Neural cell (in vitro differentiated cells): Measurements from ENCODE around the gene BUD31. TPM values are rescaled to one million over a fixed set of nuclear protein-coding genes. Genes with fewer than 3 reads are reported as not detected.

Experiments used
- H2AFZ ChIP-seq: fragments of 200-600, 300-800 bp; sonication (generic), shearing (Covaris generic); 2 replicates; pipeline ENCODE4 v1.6.0; 2014; ENCODE audit warnings: low read depth, mild to moderate bottlenecking, antibody characterized with exemption, low read length, moderate library complexity
- H3F3A ChIP-seq: fragments of 200-600 bp; shearing (Covaris generic); 2 replicates; pipeline ENCODE4 v1.6.1; 2016; ENCODE audit warnings: mild to moderate bottlenecking, moderate library complexity, mixed read lengths, antibody characterized with exemption, low read length; ENCODE audit not compliant: insufficient read depth, poor library complexity, severe bottlenecking
- H3K27ac ChIP-seq: fragments of 200-600, 300-800 bp; sonication (generic), shearing (Covaris generic); 2 replicates; pipeline ENCODE4 v1.5.1; 2014; ENCODE audit warnings: mild to moderate bottlenecking, low read length, moderate library complexity
- H3K27me3 ChIP-seq: fragments of 300-800, 200-600 bp; sonication (generic), shearing (Covaris generic); 2 replicates; pipeline ENCODE4 v1.6.0; 2014; ENCODE audit warnings: mild to moderate bottlenecking, low read depth, low read length, moderate library complexity; ENCODE audit not compliant: insufficient read depth
- H3K36me3 ChIP-seq: fragments of 300-800, 200-600 bp; sonication (generic), shearing (Covaris generic); 2 replicates; pipeline ENCODE4 v1.5.1; 2014; ENCODE audit warnings: mild to moderate bottlenecking, antibody characterized with exemption, low read length, moderate library complexity; ENCODE audit not compliant: insufficient read depth
- H3K4me2 ChIP-seq: fragments of 300-800, 200-600 bp; sonication (generic), shearing (Covaris generic); 2 replicates; pipeline ENCODE4 v1.6.0; 2014; ENCODE audit warnings: mild to moderate bottlenecking, low read length
- H3K4me3 ChIP-seq: fragments of 300-800, 200-600 bp; sonication (generic), shearing (Covaris generic); 2 replicates; pipeline ENCODE4 v1.5.1; 2014; ENCODE audit warnings: mild to moderate bottlenecking, low read length, moderate library complexity
- H3K79me2 ChIP-seq: fragments of 200-600 bp; shearing (Covaris generic); replicated peaks from 2 replicates; pipeline ENCODE4 v1.6.0; 2014; ENCODE audit warnings: mild to moderate bottlenecking, low read length, moderate library complexity; ENCODE audit not compliant: insufficient read depth
- H3K9ac ChIP-seq: fragments of 300-800, 200-600 bp; sonication (generic), shearing (Covaris generic); 2 replicates; pipeline ENCODE4 v1.6.1; 2016; ENCODE audit warnings: mild to moderate bottlenecking, low read length, mixed read lengths
- H3K9me2 ChIP-seq: fragments of 200-600 bp; shearing (Covaris generic); 2 replicates; pipeline ENCODE4 v1.6.1; 2016; ENCODE audit warnings: mild to moderate bottlenecking, low read length, mixed read lengths; ENCODE audit not compliant: insufficient read depth
- H3K9me3 ChIP-seq: fragments of 200-600, 300-800 bp; sonication (generic), shearing (Covaris generic); 2 replicates; pipeline ENCODE4 v1.6.1; 2016; ENCODE audit warnings: mild to moderate bottlenecking, mixed run types, low read length, moderate library complexity, mixed read lengths
- H4K20me1 ChIP-seq: fragments of 200-600 bp; shearing (Covaris generic); 2 replicates; pipeline ENCODE4 v1.6.1; 2016; ENCODE audit warnings: mild to moderate bottlenecking, mixed run types; ENCODE audit not compliant: insufficient read depth
- EP300 ChIP-seq: fragments of 450-650 bp; conservative IDR thresholded peaks from 2 replicates; pipeline ENCODE4 v1.6.1; 2014; ENCODE audit warnings: antibody characterized with exemption, mild to moderate bottlenecking, moderate library complexity; ENCODE audit not compliant: poor library complexity, severe bottlenecking
- EZH2 ChIP-seq: fragments of 200-600, 300-800 bp; shearing (Covaris generic), sonication (generic); IDR thresholded peaks from 2 replicates; pipeline ENCODE4 v1.6.1; 2014; ENCODE audit warnings: antibody characterized with exemption, low read length, borderline replicate concordance, mild to moderate bottlenecking; ENCODE audit not compliant: insufficient read depth, poor library complexity, severe bottlenecking
- MXI1 ChIP-seq: fragments of 450-650 bp; conservative IDR thresholded peaks from 2 replicates; pipeline ENCODE4 v1.6.1; 2014; ENCODE audit warnings: antibody characterized with exemption, mild to moderate bottlenecking; ENCODE audit not compliant: poor library complexity, severe bottlenecking
- POLR2AphosphoS5 ChIP-seq: IDR thresholded peaks from 2 replicates; pipeline ENCODE4 v1.6.1; 2012
- RAD21 ChIP-seq: fragments of 450-650 bp; conservative IDR thresholded peaks from 2 replicates; pipeline ENCODE4 v1.6.1; 2014; ENCODE audit warnings: antibody characterized with exemption, mild to moderate bottlenecking, moderate library complexity
- REST ChIP-seq: IDR thresholded peaks from 2 replicates; pipeline ENCODE4 v1.6.1; 2012; ENCODE audit warnings: borderline replicate concordance
- SMC3 ChIP-seq: fragments of 450-650 bp; conservative IDR thresholded peaks from 2 replicates; pipeline ENCODE4 v1.6.1; 2014; ENCODE audit warnings: antibody characterized with exemption, mild to moderate bottlenecking, moderate library complexity; ENCODE audit not compliant: poor library complexity
- TAF1 ChIP-seq: IDR thresholded peaks from 2 replicates; pipeline ENCODE4 v1.6.1; 2012; ENCODE audit warnings: low read depth
- polyA plus RNA-seq: library from polyadenylated mRNA; depleted of rRNA; stranded (reverse); fragments of >200 nt; gene quantifications from 2 replicates; pipeline ENCODE4 v1.2.3, GENCODE V29; 2014
- TF ChIP-seq, protein P1 (sequence below): fragments of 450-650 bp; IDR thresholded peaks from 2 replicates; pipeline ENCODE4 v1.5.1; 2014; ENCODE audit warnings: antibody characterized with exemption, mild to moderate bottlenecking, moderate library complexity; ENCODE audit not compliant: poor library complexity, severe bottlenecking

The BUD31 gene
- polyA plus RNA-seq, 1 donor from 2014 or later: 251 TPM

DNA sequence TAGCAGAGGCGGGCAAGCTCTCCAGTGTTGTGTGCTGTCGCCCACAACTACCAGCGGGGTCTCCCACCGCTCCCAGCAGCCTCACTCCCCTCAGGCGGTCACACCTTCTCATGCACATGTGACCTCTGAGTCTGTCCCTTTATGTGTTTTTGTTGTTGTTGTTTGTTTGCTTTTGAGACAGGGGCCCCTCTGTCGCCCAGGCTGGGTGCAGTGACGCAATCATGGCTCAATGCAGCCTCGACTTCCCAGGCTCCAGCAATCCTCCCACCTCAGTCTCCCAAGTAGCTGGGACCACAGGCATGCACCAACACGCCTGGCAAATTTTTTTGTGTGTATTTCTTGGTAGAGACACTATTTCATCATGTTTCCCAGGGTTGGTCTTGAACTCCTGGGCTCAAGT lies 31.4 kb downstream of the BUD31 start:
- Histone ChIP-seq H3K9me3 (no peaks in the 10 kb centered on the region), H3K36me3 (no peaks in the 10 kb centered on the region), H3K79me2 (peaks cover 33% of the 10 kb centered on the region), H3K9me2 (no peaks in the 10 kb centered on the region), H3K27me3 (no peaks in the 10 kb centered on the region), H3K4me3 (peak overlapping the region; percentile 86), H2AFZ (no peak overlapping the region), H4K20me1 (no peaks in the 10 kb centered on the region), H3K9ac (no peak overlapping the region), H3K27ac (no peak overlapping the region), H3K4me2 (peak overlapping the region; percentile 59), H3F3A (no peaks in the 10 kb centered on the region)
- TF ChIP-seq MXI1: no peak
- no peak for TF ChIP-seq RAD21
- no peak for TF ChIP-seq POLR2AphosphoS5
- TF ChIP-seq SMC3: no peak
- no peak for TF ChIP-seq EZH2
- TF ChIP-seq, protein P1, sequence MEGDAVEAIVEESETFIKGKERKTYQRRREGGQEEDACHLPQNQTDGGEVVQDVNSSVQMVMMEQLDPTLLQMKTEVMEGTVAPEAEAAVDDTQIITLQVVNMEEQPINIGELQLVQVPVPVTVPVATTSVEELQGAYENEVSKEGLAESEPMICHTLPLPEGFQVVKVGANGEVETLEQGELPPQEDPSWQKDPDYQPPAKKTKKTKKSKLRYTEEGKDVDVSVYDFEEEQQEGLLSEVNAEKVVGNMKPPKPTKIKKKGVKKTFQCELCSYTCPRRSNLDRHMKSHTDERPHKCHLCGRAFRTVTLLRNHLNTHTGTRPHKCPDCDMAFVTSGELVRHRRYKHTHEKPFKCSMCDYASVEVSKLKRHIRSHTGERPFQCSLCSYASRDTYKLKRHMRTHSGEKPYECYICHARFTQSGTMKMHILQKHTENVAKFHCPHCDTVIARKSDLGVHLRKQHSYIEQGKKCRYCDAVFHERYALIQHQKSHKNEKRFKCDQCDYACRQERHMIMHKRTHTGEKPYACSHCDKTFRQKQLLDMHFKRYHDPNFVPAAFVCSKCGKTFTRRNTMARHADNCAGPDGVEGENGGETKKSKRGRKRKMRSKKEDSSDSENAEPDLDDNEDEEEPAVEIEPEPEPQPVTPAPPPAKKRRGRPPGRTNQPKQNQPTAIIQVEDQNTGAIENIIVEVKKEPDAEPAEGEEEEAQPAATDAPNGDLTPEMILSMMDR: no peak
- no peak for TF ChIP-seq EP300
- no peak for TF ChIP-seq REST
- TF ChIP-seq TAF1: no peak

GRCh38 chr7:99446096-99446495 lies 37.3 kb downstream of the BUD31 start:
- Histone ChIP-seq H3F3A (no peaks in the 10 kb centered on the region), H3K79me2 (peaks cover 3% of the 10 kb centered on the region), H3K27me3 (no peaks in the 10 kb centered on the region), H3K27ac (no peak overlapping the region), H3K9me3 (no peaks in the 10 kb centered on the region), H3K4me3 (no peak overlapping the region), H3K9me2 (no peaks in the 10 kb centered on the region), H2AFZ (no peak overlapping the region), H3K9ac (no peak overlapping the region), H3K4me2 (no peak overlapping the region), H3K36me3 (no peaks in the 10 kb centered on the region), H4K20me1 (no peaks in the 10 kb centered on the region)
- TF ChIP-seq, protein P1: no peak
- TF ChIP-seq EZH2: no peak
- no peak for TF ChIP-seq EP300
- no peak for TF ChIP-seq POLR2AphosphoS5
- TF ChIP-seq TAF1: no peak
- no peak for TF ChIP-seq MXI1
